Measurements from ENCODE around the gene EBLN1. TPM values are rescaled to one million over a fixed set of nuclear protein-coding genes. Genes with fewer than 3 reads are reported as not detected.

EBLN1 gene
- total RNA-seq, 2 experiments from 2014 or later = not detected

DNA sequence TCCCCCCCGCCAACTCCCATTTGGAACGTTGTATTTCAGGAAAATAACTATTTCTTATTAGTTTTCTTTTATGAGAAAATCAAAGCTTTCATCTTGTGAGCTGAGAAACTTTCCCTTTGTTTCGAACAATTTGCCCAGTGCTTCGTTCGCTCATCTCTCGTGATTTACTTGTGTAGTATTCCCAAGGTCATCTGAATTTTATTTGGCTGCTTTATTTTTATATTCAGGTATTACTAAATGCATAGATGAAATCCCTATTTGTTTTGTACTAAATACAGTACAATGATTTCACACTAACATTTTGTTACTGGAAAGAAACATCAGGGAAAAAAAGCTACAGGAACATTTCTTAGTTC is 12.0 kb upstream of the EBLN1 start:
- Histone ChIP-seq H3K27me3 (ENCODE audit: control insufficient read depth in 1 of 2, insufficient read depth in 2 of 2, low read length in 2 of 2) (no peaks in the 10 kb centered on the region), H3K4me3 (ENCODE audit: low read length) (peak overlapping the region; percentile 62), H3K27ac (ENCODE audit: low read depth in 1 of 2, low read length in 2 of 2) (no peak overlapping the region), H3K9me3 (ENCODE audit: control insufficient read depth in 1 of 2, insufficient read depth in 1 of 2, low read length in 2 of 2) (no peaks in the 10 kb centered on the region), H3K4me1 (ENCODE audit: insufficient read depth, low read length) (peaks cover 3% of the 10 kb centered on the region), H3K36me3 (ENCODE audit: insufficient read depth, low read length) (no peaks in the 10 kb centered on the region)
- intact Hi-C loops (cut with DNase I, micrococcal nuclease) = loop anchor here (1.0 to 10.0 kb wide), 12 partner anchors 18 to 1205 kb away; partner anchors contain the start of genes COMMD3 (in 2 of the 2), DNAJC1 (in 2 of the 2), MLLT10 (in 1 of the 2) and OTUD1 (in 1 of the 2)
- H3K4me1 Mint-ChIP-seq (ENCODE audit: low read depth) = peaks cover 19% of the 10 kb centered on the region
- peaks cover 17% of the 10 kb centered on the region for H3K36me3 Mint-ChIP-seq (ENCODE audit: low read depth)
- H3K27me3 Mint-ChIP-seq = peaks cover 11% of the 10 kb centered on the region
- ATAC-seq (ENCODE audit: poor library complexity) = no peak
- peaks cover 2% of the 10 kb centered on the region for H3K9me3 Mint-ChIP-seq
- DNase-seq = peak in 2 of 14 experiments; percentile 9 to 38
- TF ChIP-seq, protein P1, sequence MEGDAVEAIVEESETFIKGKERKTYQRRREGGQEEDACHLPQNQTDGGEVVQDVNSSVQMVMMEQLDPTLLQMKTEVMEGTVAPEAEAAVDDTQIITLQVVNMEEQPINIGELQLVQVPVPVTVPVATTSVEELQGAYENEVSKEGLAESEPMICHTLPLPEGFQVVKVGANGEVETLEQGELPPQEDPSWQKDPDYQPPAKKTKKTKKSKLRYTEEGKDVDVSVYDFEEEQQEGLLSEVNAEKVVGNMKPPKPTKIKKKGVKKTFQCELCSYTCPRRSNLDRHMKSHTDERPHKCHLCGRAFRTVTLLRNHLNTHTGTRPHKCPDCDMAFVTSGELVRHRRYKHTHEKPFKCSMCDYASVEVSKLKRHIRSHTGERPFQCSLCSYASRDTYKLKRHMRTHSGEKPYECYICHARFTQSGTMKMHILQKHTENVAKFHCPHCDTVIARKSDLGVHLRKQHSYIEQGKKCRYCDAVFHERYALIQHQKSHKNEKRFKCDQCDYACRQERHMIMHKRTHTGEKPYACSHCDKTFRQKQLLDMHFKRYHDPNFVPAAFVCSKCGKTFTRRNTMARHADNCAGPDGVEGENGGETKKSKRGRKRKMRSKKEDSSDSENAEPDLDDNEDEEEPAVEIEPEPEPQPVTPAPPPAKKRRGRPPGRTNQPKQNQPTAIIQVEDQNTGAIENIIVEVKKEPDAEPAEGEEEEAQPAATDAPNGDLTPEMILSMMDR (IDR thresholded peaks at IDR 0.05) = no peak
- ChIA-PET POLR2A (interaction anchor here (0.9 to 5.2 kb wide), 20 partner anchors 14 to 735 kb away, joined by 3 to 96 read pairs (median 6); partner anchors contain the start of genes BMI1, COMMD3, DNAJC1 and MLLT10), CTCF (interaction anchor here (0.7 to 1.7 kb wide), 5 partner anchors 9 to 734 kb away, joined by 3 to 7 read pairs (median 3); partner anchors contain the start of gene COMMD3)
- H3K27ac Mint-ChIP-seq = peak overlapping the region; percentile 99
- peak overlapping the region; percentile 92 for H3K4me3 Mint-ChIP-seq

DNA sequence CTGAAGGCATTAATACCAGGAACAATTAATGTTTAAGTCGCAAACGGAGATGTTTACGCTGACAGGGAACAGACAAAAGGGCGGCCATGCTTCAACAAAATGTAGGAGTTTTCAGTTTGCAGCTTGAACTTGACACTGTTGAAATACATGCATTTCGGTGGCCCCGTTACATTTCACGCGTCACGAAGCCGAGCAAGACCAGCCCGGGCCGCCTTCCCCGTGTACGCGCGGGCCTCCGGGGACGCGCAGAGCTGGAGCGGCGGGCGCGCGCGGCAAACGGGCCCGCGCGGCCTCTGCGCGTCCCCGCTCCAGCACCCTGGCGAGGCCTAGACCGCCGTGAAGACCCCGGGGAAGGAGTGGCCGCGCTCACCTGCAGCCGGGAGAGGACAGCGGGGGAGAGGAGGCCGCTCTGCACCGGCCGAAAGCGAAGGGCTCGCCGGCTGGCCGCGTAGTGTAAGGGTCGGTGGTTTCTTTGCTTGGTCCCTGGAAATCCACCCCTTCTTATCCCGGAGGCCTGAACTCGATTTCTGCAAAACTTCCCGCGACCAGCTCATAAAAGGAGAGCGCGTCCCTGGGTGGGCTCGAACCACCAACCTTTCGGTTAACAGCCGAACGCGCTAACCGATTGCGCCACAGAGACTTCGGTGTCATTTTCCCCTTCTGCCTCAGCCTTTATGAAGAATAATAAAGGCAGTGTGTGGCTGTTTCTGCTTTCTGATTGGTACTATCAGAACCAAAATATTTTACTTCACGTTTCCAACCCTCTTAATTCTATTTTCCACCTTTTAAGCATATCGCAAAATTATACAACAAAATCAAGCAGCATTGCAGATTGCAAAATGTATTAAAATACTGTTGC is 11.4 kb upstream of the EBLN1 start:
- peaks cover 3% of the 10 kb centered on the region for H3K4me1 ChIP-seq (ENCODE audit: insufficient read depth, low read length)
- ATAC-seq (ENCODE audit: poor library complexity) = peak; percentile 77
- peak overlapping the region; percentile 25 to 53 for H3K27ac ChIP-seq (ENCODE audit: low read depth in 1 of 2, low read length in 2 of 2)
- no peaks in the 10 kb centered on the region for H3K36me3 ChIP-seq (ENCODE audit: insufficient read depth, low read length)
- H3K27me3 Mint-ChIP-seq = peaks cover 11% of the 10 kb centered on the region
- DNase-seq = peak; percentile 72 to 93 (median 82)
- ChIA-PET CTCF (interaction anchor here (0.7 to 1.7 kb wide), 8 partner anchors 8 to 733 kb away, joined by 3 to 7 read pairs (median 3); partner anchors contain the start of gene COMMD3), POLR2A (interaction anchor here (0.9 to 5.2 kb wide), 24 partner anchors 14 to 734 kb away, joined by 3 to 96 read pairs (median 6); partner anchors contain the start of genes BMI1, COMMD3, DNAJC1 and MLLT10)
- no peaks in the 10 kb centered on the region for H3K27me3 ChIP-seq (ENCODE audit: control insufficient read depth in 1 of 2, insufficient read depth in 2 of 2, low read length in 2 of 2)
- peak overlapping the region; percentile 92 for H3K4me3 Mint-ChIP-seq
- H3K9me3 Mint-ChIP-seq = peaks cover 2% of the 10 kb centered on the region
- H3K9me3 ChIP-seq (ENCODE audit: control insufficient read depth in 1 of 2, insufficient read depth in 1 of 2, low read length in 2 of 2) = no peaks in the 10 kb centered on the region
- H3K36me3 Mint-ChIP-seq (ENCODE audit: low read depth) = peaks cover 17% of the 10 kb centered on the region
- intact Hi-C loops (cut with DNase I, micrococcal nuclease) = loop anchor here (1.0 to 10.0 kb wide), 9 partner anchors 22 to 760 kb away; partner anchors contain the start of genes COMMD3 (in 2 of the 2), DNAJC1 (in 2 of the 2) and MLLT10 (in 1 of the 2)
- TF ChIP-seq, protein P1 (IDR thresholded peaks at IDR 0.05) = no peak
- peak overlapping the region; percentile 99 for H3K27ac Mint-ChIP-seq
- H3K4me3 ChIP-seq (ENCODE audit: low read length) = peak overlapping the region; percentile 62
- peaks cover 19% of the 10 kb centered on the region for H3K4me1 Mint-ChIP-seq (ENCODE audit: low read depth)

DNA sequence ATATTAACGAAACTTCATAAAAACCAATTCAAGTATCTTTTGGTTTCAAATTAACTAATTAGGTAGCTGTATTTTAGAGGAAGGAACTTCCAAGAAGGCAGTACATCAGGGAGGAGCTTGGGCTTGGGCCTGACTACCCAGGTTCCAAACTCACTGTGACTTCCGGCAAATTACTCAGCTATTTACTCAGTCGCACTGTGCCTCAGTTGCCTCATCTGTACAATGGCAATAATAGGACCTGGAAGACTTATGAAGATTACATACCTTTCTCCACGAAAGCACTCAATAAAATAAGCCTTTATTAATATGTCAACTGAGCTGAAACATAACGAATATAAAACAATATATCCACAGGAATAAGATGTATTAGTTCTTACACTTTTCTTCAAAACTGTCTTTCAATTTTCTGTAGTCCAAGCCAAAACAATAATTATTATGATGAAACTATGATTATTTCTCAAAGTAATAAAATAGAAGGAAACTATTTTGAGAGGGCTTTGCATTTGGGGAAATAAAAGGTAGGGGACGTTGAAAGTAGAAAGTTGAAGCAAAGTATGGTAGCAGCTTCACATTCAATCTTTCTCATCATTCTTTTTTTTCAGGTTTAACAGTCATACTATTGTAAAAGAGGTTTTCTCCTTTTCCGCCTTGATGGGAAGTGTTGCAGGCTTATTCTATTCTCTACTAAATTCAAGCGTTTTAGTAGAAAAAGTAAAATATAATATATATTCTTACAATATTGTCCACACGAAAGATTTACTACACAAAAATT is 10.5 kb upstream of the EBLN1 start:
- POLR2A ChIA-PET = interaction anchor here (0.9 to 5.2 kb wide), 23 partner anchors 15 to 733 kb away, joined by 3 to 96 read pairs (median 6); partner anchors contain the start of genes BMI1, COMMD3, DNAJC1 and MLLT10

More for the DNA sequence above, 10.5 kb upstream of the EBLN1 start:
- Mint-ChIP-seq H3K36me3 (ENCODE audit: low read depth) (peaks cover 17% of the 10 kb centered on the region), H3K4me1 (ENCODE audit: low read depth) (peaks cover 19% of the 10 kb centered on the region), H3K27me3 (peaks cover 11% of the 10 kb centered on the region), H3K27ac (peak overlapping the region; percentile 99), H3K9me3 (peaks cover 2% of the 10 kb centered on the region), H3K4me3 (peak overlapping the region; percentile 92)
- Histone ChIP-seq H3K4me1 (ENCODE audit: insufficient read depth, low read length) (peaks cover 3% of the 10 kb centered on the region), H3K9me3 (ENCODE audit: control insufficient read depth in 1 of 2, insufficient read depth in 1 of 2, low read length in 2 of 2) (no peaks in the 10 kb centered on the region), H3K4me3 (ENCODE audit: low read length) (peak overlapping the region; percentile 62), H3K36me3 (ENCODE audit: insufficient read depth, low read length) (no peaks in the 10 kb centered on the region), H3K27me3 (ENCODE audit: control insufficient read depth in 1 of 2, insufficient read depth in 2 of 2, low read length in 2 of 2) (no peaks in the 10 kb centered on the region), H3K27ac (ENCODE audit: low read depth in 1 of 2, low read length in 2 of 2) (peak overlapping the region in 1 of 2 donors; percentile 53)
- ATAC-seq (ENCODE audit: poor library complexity) (no peak), DNase-seq (no peak)
- TF ChIP-seq, protein P1 (IDR thresholded peaks at IDR 0.05) = no peak
- intact Hi-C loops (cut with DNase I, micrococcal nuclease) = loop anchor here (2.0 to 10.0 kb wide), 5 partner anchors 22 to 734 kb away; partner anchors contain the start of genes DNAJC1 (in 2 of the 2) and MLLT10 (in 1 of the 2)
- CTCF ChIA-PET = interaction anchor here (0.8 to 1.7 kb wide), 7 partner anchors 9 to 733 kb away, joined by 3 to 7 read pairs (median 4); partner anchors contain the start of gene COMMD3

All from CD4-positive, alpha-beta T cell (primary cell).